Amygdala (tissue), 56 donors: ENCODE results near the gene TMEM256.

Experiments
- DNase-seq, 56 donors: peaks; one replicate each; lab custom pipeline; 2025; lab: John Stamatoyannopoulos, UW

The TMEM256 gene

DNA sequence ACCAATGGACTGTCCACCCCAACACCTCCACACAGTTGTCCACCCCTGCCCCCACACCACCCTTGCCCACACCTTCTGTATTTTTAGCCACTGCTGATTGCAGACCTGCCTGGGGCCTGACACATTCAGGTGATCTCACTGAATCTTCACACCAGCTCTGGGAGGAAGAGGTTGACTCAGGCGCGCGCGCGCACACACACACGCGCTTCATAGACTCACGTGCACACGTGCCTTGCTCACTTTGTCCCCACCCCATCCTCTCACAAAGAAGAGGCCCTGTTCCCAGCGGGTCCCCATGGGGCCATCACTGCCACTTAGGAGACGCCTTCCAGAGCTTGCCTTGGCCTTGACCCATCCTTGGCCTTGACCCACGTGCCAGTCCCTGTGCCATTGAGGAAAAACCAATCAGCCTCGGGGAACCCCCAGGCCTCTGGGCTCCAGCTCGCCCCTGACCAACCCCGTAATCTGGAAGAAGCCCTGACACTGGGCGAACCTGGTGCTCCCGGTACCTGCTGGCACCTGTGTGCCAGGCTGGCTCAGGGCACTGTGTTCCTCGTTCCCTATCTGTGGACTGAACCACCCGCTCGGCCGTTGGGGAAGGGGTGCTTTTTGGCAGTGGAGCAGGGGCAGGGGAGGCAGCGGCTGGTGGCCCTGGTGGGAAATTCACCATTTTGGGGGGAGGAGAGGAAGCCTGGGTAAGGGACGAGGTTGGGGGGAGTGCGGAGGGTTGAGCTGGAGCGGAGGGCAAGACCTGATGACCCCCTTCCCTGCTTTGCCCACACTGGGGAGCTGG, 6.9 kb upstream of the TMEM256 start:
- DNase-seq: no peak

DNA sequence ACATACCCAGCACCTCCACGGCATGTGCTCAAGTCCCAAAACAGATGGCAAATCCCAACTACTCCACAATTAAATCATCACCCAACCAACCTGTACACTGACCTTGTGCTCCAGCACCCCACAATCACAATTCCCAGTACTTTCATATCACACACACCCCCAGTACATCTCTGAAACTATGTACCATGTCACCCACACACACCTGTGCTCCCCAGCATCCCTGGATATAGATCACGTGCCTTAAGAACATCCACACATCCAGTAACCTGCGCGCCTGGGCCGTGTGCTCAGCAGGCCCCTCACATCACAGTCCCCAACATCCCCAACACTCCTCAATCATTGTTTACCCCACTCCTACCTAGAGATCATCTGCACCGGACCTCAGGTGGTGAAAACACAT, 5.8 kb upstream of the TMEM256 start:
- no peak for DNase-seq

DNA sequence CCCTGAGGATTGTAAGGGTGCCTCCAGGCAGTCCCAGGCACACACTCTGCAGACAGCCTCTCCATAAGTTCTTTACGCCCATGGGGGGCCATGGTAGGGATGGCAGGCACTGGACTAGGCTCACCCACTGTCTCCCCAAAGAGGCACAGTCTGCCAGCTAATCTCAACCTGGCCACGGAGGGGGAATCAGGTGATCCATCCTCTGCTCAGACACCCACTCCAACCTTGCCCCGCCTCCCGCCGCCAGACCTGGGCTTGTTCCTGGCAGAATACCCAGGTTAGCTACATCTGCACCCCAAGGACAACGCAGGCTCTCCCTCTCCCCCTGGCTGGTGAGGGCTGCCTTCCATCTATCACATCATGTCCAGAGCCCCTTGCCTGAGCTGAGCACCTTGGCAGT, 5.0 kb upstream of the TMEM256 start:
- no peak for DNase-seq

DNA sequence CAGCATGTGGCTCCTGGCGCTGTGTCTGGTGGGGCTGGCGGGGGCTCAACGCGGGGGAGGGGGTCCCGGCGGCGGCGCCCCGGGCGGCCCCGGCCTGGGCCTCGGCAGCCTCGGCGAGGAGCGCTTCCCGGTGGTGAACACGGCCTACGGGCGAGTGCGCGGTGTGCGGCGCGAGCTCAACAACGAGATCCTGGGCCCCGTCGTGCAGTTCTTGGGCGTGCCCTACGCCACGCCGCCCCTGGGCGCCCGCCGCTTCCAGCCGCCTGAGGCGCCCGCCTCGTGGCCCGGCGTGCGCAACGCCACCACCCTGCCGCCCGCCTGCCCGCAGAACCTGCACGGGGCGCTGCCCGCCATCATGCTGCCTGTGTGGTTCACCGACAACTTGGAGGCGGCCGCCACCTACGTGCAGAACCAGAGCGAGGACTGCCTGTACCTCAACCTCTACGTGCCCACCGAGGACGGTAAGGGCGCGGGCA, 4.4 kb upstream of the TMEM256 start:
- no peak for DNase-seq

DNA sequence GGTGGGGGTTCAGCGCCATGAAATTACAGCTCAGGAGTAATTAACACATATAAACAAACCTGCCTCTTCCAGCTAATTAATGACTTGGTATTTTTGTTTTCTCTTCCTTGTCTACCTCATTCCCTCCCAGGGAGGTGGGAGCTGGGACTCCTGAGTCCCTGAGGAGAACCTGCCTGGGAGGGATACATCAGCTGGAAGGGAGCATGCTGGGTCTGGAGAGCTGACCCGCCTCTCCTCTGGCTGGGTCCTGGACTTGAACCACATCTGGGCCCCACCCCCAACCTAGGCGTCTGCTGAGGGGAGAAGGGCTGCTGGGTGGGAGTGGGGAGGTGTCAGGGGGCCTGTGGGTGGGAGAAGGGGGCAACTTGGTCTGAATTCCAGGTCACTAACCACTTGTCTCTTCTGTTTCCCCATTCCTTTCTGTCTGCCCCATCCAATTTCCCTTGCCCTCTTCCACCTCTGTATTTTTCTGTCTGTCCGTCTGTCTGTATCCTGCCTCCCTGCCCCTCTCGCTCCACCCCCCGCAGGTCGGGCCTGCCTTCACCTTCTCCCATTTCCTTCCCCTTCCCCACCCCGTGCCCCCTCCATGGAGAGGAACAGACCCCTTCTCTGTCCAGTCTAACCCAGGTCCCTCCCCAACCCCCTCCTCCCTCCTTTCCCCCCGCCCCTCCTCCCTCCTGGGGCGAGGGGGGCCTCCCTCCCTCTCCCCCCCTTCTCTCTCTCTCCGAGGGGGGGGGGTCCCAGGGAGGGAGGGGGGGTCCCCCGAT, 3.8 kb upstream of the TMEM256 start, which contains the start of gene NLGN2:
TSS of gene NLGN2 (plus strand) at position 361 of the 767 bp plus-strand sequence. CDS start 411 bp downstream, outside the sequence.
- DNase-seq: no peak

DNA sequence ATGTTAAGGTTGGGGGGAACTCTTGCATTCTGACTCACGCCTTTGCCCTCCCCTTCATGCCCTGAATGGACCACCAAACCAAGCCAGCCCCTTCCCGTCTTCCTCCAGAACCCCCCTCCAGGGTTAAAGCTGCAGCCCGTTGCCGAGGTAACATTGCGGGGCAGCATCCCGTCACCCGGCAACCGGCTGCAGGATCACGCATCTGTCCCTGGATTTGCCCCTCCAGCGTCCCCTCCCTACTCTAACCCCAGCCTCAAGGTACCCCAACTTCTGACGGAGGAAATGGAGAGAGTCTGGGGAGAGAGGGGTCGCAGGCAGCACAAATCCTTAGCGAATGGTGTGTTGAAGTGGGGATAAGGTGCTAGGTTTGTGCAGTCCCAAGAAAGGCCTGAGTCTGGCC, 3.2 kb upstream of the TMEM256 start:
- no peak for DNase-seq

DNA sequence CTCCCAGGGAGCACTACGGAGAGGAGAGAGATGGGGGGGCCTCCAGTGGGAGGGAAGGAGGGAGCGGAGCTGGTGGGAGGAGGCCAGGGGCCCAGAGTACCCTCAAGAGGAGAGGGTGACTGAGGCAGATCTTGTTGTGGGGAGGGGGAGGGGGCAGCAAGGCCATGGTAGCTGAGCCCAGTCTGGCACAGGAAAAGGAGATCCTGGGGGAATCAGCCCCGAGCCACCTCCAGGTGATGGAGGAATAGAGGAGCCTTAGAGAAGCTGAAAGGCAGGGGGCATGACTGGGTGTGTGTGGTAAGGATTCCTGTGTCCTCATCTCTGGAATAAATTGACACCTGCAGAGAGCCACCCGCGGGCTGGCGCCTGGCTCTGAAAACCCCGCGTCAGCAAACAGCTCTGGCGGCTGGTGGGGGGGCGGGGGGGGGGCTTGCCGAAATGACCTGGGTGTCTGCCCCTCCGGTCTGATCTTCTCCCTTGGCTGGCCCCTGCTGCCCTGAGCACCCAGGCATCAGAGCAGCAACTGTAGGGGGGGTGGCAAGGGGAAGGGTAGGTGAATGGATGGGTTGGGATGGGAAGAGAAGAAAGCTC, 2.4 kb upstream of the TMEM256 start:
- DNase-seq: no peak

DNA sequence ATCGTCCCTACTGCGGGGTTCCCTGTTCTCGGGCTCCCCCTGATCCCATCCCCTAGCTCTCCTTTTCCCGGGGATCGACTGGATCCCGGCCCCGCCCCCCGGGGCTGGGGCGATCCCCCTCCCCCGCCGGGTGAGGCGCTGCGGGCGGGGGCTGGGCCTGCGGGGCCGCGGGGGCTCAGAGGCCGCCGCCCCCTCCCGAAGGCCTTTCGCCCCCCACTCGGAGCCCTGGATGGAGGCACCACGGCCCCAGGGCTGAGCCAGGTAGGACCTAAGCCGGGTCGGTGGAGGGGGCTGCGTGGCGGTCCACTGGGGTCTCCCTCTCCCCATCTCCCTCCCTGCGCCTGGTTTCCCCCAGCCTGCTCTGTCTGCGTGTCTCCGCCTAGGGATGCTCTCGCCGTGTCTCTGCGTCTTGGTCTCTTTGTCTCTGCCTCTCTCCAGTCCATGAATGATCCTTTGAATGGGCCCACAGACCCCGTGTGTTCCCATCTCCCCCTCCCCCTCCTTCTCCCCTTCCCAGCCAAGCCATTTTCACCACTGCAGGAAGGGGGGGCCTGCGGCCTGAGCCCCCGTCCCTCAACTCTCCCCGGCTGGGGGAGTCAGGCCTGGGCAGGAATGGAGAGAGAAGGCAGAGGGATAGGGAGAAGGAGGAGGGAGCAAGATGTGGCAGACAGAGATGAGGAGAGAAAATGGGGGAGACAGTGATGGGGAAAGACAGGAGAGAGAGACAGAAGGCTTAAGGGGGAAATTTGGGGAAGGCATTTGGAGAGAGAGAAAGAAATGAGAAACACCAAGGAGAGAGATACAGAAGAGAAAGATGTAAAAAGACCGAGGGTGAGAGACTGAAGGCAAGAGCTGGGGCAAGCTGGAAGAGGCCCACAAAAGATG, 1.7 kb upstream of the TMEM256 start:
- DNase-seq: peak in 23 of 56 donors; percentile 13 to 61 (median 31)

DNA sequence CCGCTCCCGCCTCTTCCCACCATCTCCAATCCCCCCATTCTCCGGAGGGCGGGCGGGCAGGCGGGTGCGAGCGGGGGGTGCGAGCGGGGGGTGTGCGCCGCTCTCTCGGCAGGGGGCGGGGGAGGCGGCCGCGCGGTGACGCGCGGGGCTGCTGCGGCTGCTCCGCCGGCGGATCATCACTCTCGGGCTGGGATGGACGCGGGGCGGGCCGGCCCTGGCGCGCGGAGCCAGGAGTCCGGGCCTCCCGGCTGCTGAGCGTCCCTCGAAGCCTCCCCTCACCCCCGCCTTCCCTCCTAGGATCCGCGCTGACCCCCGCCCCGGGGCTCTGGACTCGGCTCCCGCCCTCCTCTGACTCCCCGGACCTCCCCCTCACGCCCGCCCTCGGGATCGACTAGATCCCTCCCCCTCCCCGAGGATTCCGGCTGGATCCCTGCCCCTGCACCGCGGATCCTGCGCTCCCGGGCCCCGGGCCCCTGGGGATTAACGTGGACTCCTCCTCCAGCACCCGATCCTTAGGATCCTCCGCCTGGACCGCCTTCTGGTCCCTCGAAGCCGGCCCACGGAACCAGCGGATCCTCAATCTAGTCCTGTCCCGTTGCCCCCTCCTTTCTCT, 946 bp upstream of the TMEM256 start:
- DNase-seq: peak in 17 of 56 donors; percentile 49 to 97 (median 74)

DNA sequence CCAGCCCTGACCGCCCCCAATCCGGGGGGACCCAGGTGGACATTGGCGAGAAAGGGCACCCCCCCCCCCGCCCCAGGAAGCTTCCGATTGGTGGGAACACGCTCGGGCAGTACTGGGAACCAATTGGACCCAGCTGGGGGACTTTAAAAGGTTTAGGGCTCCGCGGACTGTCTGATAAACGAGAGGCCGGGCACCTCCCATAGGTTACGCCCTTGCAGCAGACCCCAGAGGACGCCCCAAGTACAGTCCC, 245 bp downstream of the TMEM256 start:
- peak in 2 of 56 donors; percentile 73 to 78 for DNase-seq

DNA sequence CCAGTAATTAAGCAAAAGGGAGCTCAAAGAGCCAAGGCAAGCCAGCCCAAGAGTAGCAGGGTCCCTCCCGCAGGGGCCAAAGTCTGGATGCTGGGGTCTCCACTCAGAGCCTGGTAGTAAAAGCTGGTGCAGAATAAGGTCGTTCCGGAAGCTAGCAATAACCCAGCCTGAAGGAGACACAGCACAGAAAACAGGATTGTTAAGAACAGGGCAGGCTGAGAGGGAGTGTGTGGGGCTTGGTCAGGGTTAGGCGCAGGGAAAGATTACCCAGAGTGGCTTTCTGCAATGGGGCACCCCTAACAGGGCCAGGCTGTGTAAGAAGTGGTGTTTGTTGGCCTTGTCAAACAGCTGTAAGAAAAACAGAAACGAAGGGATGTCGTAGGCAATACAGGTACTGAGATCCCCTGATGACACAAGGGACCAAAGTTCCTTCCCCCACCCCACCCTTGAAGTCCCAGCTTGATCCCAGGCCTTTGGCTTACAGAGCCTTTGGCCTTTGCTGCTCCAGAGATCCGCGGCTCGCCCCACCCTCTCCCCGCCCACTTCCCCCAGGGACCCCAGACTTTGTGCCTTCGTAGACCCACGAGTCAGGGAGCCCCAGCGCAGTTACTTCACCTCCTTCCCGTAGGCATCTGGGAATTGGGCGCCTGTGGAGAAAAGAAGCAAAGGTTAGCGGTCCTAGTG, 712 bp downstream of the TMEM256 start:
- DNase-seq: peak in 1 of 56 donors; percentile 43

DNA sequence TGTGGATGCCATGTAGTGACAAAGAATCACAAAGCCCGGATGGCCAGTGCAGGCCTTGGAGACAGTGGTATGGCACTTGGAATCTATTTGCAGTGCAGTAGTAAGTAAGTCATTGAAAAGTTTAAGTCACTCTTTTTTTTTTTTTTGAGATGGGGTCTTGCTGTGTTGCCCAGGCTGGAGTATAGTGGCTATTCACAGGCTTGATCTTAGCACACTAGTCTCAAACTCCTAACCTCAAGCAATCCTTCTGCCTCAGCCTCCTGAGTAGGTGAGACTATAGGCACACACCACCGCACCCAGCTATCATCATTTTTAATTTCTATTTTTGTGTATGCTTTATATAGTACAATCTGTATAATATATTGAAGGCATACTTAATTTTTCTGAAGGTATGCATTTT, 5.3 kb downstream of the TMEM256 start:
- DNase-seq: no peak

DNA sequence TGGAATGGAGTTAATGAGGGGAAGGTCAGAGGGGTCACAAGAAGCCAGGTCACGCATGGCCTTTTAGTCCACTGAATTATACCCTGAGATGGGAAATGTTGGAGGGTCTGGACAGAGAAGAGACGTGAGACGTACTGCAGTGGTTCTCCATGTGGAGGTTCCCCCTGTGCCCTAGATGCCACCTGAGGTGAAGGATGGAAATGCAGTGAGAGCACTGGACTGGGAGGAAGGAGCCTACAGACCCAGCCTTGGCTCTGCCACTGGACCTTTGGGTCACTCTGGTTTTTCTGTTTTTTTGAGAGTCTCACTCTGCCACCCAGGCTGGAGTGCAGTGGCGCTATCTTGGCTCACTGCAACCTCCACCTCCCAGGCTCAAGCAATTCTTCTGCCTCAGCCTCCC, 7.8 kb downstream of the TMEM256 start:
- DNase-seq: no peak

DNA sequence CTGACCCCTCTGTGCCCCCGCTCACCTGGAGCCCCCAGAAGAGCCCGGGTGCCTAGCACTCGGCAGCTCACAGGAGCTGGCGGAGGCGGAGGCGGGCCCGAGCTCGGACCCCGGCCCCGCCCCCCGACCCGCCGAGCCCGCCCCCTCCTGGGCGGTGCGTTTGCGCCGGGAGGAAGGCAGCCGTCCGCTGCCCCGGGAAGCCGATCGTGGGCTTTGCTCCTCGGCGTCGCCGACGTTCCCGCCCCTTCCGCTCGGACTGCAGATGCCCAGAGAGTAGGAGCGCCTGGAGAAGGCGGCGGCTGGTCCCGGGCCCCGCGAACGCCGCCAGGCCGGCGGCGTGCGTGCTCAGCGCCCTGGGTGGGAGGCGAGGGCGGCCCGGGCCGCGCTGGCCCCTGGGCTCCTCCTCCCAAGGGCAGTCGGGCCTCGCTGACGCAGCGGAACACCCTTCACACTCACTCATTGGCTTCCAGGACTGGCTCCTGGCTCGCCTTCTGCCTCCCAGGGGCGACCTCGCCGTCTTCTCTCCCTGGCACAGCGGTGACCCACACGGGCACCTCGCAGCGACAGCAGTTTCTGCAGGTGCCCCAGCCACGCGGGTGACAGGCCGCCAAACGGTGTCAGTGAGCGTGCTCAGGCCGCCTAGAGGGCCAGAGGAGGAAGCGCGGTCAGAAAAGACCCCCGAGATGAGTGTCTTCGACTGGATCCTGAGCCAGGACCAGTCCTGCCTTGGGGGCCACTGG, 9.3 kb downstream of the TMEM256 start, which contains the start of gene PLSCR3:
TSS of gene PLSCR3 (minus strand) at position 74 of the 740 bp plus-strand sequence. CDS start 415 bp downstream, outside the sequence.
- peak; percentile 35 to 90 (median 74) for DNase-seq

DNA sequence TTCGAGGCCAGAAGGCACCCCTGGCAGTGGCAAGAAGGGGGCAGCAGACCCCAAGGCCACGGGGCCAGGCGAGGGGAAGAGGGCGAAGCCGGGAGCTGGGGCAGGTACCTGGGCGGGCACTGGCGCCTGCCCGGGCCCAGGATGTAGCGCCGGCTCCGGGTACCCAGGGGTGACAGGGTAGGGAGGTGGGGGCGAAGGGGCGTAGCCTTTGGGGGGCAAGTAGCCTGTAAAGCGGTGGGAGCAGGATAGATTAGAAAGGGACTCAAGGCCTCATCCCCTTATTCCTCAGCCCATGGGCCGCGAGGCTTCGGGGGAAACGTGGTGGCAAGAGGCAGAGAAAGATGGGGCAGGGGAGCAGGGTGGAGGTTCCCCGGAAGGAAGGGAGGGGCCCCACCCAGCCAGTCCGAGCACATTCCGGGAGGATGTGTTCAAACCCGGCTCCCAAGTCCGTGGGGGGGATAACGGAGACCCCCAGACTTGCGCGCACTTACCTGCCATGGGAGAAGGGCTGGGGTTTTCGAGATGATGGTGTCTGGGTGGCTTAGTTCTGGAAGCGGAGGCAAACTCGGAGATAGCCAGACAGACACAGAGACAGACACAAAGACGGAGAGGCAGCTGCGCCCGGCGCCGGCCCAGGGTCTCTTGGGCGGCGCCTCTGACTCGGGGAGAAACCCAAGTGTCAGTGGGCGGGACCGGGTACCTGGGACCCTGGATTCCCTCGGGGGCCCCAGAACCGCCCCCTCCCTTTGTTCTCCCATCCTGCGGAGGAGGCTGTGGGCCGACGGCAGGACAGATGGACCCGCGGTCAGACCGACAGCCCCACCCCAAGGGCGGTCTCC, 10.1 kb downstream of the TMEM256 start:
- peak in 1 of 56 donors; percentile 55 for DNase-seq

DNA sequence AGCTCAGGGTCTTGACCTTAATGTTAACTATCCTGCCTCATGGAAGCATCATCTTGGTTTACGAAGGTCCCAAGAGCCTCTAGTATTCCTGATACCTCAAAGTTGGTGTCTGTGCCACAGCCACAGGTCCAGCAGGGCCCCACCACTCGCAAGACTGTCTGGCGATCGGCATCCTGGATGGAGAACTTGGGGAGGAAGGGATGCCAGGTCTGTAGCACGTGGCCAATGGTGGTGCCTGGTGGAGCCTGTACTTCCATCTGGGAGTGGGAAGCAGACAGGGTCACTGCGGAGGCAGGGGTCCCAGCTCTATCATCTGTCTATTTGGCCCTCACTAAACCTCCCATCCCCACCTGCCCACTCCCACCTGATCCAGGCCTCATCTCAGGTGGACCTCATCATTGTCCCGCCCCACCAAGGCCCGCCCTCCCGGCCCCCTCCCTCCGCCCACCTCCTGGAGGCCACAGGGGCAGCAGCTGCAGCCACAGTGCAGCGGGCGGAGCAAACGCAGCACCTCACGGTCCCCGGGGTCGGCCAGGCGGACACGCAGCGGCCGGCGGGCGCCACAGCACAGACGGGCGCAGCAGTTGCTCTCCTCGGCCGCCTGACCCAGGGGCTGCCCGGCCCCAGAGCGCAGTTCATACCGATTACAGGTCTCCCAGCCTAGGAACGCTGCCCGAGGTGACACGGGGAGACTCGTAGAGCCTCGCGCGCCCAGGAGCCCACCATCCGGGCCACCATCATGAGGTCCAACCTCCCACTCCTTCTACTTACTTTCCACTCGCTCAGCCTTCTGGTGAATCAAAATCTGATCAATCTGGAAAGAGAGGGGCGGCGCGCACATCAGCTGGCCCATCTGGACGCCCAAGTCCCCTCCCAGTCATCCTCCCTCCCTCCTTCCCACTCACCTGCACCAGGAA, 10.9 kb downstream of the TMEM256 start:
- no peak for DNase-seq

DNA sequence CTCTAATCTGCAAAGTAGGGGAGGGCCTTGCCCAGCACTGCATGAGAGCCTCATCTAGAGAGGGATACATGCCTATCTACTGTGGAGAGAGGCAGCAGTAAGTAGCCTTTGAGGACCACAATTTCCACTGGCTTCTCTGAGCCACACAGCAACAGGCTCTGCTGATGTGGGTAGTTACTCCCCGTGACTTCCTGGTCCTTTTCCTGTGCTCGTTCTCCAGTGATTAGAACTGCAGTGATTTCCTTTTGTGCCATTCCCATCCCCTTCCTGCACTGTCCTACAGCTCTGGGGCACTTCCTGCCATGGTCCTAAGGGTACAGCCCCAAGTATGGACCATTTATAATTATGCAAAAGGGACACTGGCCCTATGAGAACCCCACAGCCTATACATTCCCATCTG, 12.6 kb downstream of the TMEM256 start:
- no peak for DNase-seq
